ENCODE results near the gene SSH2.
"Not testable (repeated sequence)": the region's sequence is repeated elsewhere in the genome, so short reads cannot be mapped to it uniquely, and the experiment has no call there.

SSH2 gene, protein sequence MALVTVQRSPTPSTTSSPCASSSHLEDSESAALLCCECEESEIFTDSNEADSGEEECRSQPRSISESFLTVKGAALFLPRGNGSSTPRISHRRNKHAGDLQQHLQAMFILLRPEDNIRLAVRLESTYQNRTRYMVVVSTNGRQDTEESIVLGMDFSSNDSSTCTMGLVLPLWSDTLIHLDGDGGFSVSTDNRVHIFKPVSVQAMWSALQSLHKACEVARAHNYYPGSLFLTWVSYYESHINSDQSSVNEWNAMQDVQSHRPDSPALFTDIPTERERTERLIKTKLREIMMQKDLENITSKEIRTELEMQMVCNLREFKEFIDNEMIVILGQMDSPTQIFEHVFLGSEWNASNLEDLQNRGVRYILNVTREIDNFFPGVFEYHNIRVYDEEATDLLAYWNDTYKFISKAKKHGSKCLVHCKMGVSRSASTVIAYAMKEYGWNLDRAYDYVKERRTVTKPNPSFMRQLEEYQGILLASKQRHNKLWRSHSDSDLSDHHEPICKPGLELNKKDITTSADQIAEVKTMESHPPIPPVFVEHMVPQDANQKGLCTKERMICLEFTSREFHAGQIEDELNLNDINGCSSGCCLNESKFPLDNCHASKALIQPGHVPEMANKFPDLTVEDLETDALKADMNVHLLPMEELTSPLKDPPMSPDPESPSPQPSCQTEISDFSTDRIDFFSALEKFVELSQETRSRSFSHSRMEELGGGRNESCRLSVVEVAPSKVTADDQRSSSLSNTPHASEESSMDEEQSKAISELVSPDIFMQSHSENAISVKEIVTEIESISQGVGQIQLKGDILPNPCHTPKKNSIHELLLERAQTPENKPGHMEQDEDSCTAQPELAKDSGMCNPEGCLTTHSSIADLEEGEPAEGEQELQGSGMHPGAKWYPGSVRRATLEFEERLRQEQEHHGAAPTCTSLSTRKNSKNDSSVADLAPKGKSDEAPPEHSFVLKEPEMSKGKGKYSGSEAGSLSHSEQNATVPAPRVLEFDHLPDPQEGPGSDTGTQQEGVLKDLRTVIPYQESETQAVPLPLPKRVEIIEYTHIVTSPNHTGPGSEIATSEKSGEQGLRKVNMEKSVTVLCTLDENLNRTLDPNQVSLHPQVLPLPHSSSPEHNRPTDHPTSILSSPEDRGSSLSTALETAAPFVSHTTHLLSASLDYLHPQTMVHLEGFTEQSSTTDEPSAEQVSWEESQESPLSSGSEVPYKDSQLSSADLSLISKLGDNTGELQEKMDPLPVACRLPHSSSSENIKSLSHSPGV (N-terminal part only)

DNA sequence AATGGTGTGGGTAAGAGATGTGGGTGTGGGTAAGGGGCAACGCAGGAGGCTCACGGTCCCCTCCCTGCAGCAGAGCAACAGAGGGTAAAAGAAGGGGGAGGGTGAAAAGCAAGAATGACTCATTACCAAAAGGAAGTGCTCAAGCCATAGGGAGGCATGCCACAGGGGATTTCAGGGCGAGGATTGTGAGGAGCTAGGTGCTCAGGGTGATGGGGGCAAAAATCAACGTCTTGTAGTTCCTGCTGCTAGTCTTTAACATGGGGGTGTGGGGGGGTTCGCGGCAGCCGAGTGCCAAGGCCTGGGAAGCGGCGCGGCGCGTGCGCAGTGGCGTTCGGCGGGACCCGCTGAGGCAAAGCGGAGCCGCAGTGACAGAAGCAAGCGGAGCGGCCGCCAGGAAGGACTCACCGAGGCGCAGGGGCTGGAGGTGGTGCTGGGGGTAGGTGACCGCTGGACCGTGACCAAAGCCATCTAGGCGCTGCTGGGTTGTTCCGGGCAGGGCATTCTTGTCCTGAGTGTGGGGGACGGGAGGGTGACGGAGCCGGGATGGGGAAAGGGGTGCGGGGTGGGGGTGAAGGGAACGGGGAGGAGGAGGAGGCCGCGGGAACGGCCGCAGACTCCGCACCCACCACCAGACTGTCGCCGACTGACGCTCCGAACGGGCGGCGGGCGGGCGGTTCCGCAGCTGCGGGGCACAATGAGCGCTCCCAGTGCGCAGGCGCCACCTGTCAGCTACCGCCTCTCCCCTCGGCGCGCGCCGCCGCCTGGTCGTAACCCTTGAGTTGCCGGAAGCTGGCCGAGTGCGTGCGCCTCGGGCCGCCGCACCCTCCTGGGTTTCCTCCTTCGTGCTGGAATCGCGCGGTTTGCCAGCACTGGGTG, at the start of gene SSH2:
Gene SSH2 (minus strand): TSS at position 696 of the 876 bp plus-strand sequence. CDS start 228 bp downstream, at position 468.
- peak; percentile 78 to 83 for DNase-seq (ENCODE audit: low read depth in 2 of 2)

DNA sequence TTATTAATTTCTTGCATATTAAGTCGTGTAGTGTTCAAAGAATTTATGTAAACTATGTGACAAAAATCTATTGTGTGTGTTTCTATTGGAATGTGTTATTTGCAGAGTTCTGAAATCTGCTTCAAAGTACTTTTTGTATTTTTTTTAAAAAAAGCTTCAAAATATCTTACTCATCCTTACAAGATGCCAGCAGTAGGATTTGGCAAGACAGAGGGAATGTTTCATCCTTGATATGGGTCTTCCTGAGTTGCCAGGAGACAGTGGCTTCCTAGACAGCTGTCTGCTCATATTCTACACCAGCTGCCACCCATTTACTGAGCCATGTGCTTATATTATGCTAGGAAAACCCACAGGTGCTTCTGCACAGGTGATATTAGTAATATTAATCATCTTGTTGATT, 47.8 kb upstream of the SSH2 start:
- DNase-seq (ENCODE audit: low read depth in 2 of 2): no peak

DNA sequence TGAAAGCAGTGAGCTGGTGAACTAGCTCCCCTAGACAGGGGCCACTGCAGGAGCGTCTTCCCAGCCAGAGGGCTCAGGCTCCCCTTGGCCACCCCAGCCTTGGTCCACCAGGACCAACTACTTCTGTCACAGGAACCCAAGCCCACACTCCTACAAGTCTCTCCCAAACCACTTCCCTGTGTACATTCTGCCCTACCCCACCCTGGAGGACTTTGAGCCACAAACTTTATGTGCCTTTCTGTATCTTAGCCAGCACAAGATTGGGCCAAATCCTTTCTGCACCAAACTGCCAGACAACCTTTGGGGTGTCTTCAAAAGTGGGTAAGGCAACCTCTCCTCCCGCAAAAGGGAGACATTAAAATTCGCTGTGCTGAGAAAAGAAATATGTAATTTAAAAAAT, 43.0 kb upstream of the SSH2 start:
- DNase-seq (ENCODE audit: low read depth in 2 of 2): no peak

DNA sequence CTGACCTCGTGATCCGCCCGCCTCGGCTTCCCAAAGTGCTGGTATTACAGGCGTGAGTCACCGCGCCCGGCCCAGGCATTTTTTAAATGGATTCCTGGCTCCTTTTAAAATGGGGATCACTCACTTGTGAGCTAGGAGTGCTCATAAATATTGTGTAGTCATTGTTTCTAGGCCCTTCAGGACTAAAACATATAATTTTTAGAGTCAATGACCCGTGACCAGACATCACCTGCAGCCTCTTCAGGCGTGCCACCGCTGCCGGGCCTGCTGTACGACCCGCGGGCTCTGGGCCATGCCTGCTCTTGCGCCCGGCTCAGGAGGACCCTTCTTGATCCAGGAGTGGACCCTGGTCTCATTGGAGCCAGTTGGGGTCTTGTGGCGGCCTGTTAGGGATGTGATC, 42.2 kb upstream of the SSH2 start:
- no peak for DNase-seq (ENCODE audit: low read depth in 2 of 2)

DNA sequence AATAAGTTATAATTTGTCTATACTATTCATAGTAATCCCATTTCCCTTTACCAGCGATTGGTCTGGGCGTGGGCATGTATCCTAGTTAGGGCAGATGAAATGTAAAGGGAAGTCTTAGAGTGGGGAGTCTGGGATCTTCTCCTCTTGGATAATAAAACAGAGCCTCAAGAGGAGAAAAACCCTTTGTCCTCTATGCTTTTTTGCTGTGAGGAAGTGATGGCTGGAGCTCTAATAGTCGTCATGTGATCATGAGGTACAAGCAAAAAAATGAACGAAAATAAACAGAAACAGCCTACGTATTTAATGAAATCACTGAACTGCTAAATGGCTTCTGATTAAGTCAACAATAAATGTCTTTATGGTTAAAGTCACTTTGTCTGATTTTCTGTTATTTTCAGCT, 38.2 kb upstream of the SSH2 start:
- no peak for DNase-seq (ENCODE audit: low read depth in 2 of 2)

DNA sequence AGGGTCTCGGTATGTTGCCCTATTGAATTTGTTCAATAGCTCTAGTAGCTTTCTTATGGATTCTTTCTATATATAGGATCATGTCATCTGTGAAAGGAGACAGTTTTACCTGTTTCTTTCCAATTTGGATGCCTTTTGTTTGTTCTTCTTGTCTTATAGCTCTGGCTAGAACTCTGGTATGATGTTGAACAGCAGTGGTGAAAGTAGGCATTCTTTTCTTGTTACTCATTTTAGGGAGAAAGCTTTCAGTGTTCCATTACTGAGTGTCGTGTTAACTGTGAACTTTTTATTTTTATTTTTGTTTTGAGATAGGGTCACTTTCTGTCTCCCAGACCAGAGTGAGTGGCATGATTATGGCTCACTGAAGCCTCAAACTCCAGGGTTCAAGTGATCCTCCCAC, 32.6 kb upstream of the SSH2 start:
- DNase-seq (ENCODE audit: low read depth in 2 of 2): no peak

DNA sequence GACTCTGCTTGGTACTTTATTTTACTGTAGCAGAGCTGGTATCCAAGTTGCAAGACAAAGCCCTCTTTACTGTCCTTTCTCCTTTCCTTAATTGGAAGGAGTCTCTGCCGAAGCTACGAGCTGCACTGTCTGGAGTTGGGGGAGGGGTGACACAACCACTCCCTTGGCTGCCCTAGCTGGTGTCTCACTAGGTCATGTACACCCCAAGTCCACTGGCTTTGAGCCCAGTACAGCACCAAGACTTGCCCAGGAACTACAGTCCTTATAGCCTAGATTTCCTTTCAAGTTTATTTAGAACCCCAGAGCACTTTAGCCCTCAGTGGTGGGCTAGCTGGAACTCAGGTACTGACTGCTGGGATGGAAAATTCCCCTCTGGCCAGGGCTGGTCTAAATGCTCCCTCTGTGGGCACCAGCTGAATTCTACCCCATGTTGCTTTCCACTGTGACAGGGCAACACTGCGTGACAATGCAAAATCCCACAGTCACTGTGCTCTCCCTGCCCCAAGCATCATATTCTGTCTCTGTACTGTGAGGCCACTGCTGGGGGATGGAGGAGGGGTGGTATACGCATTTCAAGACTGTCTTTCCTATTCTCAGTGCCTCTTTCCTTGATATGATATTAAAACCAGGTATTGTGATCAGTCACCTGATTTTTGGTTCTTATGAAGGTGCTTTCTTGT, 29.8 kb upstream of the SSH2 start:
- DNase-seq (ENCODE audit: low read depth in 2 of 2): no peak

DNA sequence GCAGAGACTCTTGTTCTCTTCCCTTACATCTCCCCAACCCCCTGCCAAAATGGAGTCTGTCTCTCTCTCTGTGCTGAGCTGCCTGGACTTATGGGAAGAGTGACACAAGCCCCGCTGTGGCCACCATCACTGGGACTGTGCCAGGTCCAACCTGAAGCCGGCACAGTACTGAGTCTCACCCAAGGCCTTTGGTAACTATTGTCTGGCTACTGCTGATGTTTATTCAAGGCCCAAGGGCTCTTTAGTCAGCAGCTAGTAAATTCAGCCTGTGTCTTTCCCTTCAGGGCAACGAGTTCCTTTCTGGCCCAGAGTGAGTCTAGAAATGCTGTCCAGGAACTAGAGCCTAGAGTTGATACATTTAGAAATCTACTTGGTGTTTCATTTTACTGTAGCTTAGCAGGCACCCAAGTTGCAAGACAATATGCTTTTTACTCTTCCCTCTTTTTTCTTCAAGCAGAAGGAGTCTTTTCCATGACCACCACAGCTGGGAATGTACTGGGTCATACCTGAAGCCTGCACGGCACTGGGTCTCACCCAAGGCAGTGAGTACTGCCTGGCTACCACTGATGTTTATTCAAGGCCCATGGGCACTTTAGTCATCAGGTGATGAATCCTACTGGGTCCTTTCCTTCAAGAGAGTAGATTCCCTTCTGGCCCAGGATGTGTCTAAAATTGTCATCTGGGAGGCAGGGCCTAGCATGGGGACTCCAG, 29.1 kb upstream of the SSH2 start:
- DNase-seq (ENCODE audit: low read depth in 2 of 2): no peak

DNA sequence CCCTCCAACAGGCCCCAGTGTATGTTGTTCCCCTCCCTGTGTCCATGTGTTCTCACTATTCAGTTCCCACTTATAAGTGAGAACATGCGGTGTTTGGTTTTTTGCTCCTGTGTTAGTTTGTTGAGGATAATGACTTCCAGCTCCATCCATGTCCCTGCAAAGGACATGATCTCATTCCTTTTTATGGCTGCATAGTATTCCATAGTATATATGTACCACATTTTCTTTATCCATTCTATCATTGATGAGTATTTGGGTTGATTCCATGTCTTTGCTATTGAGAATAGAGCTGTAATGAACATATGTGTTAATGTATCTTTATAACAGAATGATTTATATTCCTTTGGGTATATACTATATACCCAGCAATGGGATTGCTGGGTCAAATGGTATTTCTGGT, 27.5 kb upstream of the SSH2 start:
- DNase-seq (ENCODE audit: low read depth in 2 of 2): not testable (repeated sequence)

DNA sequence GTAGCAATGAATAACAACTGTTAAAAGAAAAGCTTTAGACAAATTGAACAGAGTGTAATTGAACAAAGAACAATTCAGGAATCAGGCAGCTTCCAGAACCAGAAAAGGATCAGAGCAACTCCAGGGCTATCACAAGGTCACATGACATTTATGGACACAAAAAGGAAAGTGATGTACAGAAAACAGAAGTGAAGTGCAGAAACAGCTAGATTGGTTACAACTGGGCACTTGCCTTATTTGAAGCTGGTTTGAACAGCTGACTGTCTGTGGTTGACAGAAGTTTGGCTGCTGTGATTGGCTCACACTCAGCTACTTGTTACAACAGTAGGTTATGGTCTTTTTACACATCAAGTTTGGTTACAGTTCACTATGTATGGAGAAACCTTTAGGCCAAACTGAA, 26.2 kb upstream of the SSH2 start:
- DNase-seq (ENCODE audit: low read depth in 2 of 2): no peak

DNA sequence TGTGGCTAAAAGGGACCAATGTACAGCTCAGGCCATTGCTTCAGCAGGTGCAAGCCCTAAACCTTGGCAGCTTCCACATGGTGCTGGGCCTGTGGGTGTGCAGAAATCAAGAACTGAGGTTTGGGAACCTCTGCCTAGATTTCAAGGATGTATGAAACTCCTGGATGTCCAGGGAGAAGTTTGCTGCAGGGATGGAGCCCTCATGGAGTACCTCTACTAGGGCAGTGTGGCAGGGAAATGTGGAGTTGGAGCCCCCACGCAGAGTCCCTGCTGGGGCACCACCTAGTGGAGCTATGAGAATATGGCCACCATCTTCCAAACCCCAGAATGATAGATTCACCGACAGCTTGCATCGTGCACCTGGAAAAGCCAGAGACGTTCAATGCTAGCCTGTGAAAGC, 24.4 kb upstream of the SSH2 start:
- no peak for DNase-seq (ENCODE audit: low read depth in 2 of 2)

DNA sequence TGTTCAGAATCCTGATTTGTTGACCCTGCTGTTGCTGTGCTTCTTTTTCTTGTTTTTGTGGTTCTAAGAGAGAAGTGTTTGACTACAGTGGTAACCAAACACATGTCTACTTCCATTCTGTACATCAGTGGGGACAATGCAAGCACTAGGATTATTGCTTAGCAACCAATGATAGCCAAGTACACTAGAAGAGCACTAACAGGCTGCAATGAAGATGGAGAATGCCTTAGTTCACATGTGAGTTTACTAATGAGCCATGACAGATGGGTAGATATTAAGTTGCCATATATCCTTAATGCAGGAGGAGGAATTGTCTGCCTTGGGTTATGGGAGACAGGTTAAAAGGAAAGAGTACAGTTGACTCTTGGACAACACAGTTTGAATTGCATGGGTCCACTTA, 19.7 kb upstream of the SSH2 start:
- DNase-seq (ENCODE audit: low read depth in 2 of 2): no peak

DNA sequence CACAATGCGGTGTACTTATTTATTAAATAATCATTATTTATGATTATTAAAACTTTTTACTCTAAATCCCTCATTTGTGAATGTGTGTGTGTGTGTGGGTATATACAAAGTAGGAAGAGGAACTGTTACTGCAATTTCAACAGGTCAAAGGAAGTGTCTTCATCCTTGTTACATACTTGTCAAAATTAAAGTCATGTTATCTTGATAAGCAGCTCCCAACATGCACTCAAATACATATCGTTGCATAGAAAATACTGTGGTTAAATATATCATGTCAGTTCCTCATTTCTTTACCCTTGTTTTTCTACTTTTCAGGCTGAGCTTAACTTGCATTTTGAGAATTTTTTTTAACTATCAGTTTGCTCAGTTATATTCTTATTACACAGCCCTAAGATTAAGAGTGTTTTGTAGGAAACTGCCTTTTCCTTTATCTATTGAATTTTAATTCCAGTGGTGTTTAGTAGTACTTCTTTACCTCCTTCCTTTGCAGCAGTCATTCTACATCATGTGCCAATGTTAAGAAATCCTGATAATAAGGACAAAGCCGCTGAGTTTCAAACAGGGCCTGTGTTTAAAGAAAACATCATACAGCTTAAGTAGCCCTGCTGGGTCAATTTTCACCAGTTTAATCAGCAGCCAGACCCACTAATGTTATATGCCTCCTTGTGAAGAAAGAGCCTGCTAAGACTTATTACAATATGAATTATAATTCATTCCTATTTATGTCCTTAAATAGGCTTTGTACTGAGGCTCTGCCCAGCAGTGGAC, 18.6 kb upstream of the SSH2 start:
- DNase-seq (ENCODE audit: low read depth in 2 of 2): no peak

DNA sequence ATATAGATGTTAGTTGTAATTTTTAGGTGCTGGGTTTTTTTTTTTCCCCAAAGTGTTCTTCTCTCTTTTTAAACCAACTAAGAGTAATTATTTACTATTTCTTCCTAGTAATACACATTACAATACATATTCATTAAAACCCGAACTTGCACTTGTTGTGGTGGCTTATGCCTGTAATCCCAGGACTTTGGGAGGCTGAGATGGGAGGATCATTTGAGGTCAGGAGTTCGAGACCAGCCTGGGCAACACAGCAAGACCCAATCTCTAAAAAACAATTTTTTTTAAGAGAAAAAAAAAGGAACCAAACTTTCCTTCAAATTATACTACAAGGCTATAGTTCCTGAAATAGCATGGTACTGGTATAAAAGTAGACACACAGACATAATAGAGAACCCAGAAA, 15.3 kb upstream of the SSH2 start:
- no peak for DNase-seq (ENCODE audit: low read depth in 2 of 2)

DNA sequence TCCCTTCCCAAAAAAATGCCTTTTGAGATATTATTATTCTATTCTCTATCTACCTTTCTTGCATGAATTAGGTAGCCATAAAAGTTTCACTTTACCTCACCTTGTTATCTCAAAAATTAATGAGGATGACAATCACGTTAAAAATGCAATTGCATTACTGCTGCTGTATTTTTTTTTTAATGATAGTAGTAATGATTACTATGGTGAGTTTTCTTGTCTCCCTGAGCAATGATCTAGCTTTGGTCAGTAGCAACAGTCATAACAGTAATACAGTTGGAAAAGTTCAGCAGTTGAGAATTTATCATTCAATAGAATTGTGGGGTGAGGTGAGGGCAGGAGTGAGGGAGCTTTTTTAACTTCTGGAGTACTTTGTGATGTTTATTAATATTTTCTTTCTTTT, 11.3 kb upstream of the SSH2 start, which contains the start of gene EFCAB5:
Gene EFCAB5 (plus strand): TSS at position 301 of the 400 bp plus-strand sequence. CDS start 163 bp downstream, outside the sequence.
- no peak for DNase-seq (ENCODE audit: low read depth in 2 of 2)

DNA sequence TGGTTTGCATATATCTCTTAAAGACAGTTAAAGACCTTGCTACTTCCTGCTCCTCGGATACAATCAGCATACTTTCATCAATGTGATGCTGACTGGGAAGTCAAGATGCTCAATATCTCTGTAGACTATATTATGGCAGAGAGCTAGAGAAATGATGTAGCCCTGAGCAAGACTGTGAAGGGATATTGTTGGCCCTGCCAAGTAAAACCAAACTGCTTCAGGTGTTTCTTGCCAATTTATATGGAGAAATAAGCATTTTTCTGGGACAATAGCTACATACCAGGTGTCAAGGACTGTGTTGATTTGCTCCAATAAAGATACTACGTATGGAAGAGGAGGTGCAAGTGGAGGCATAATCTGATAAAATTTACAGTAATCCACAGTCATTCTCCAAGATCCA, 6.7 kb upstream of the SSH2 start:
- no peak for DNase-seq (ENCODE audit: low read depth in 2 of 2)

DNA sequence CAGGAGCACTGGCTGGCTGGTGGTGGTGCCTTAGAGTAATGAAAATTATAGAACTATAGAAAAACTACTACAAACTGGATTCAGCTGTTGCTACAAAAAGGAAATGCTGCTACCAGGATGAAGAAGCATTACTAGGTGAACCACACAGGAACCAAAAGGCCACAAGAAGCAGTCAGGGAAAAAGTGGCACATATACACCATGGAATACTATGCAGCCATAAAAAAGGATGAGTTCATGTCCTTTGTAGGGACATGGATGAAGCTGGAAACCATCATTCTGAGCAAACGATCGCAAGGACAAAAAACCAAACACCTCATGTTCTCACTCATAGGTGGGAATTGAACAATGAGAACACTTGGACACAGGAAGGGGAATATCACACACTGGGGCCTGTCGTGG, 5.9 kb upstream of the SSH2 start:
- DNase-seq (ENCODE audit: low read depth in 2 of 2): not testable (repeated sequence)

DNA sequence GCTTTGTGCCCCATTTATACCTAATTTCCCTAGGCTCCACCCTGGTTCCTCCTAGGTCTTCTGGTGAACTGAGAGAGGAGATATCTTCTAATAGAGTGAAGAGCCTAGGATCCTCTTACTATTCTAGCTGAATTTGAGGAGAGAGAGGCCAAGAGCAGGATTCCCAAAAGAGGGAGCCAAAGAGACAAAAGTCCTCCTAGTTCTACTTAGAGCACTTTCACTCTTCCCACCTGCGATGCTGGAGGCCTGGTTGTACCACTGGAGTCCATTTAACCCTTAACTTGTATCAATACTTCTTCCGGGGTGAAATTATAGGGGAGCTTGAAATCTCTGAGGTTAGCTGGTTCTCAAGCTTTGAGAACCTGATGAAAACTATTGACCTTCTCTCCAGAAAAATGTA, 3.4 kb upstream of the SSH2 start:
- DNase-seq (ENCODE audit: low read depth in 2 of 2): no peak
